ENCODE data around the gene PLXNB2.
A peak's percentile ranks its signal among the peaks of the same experiment; 100 is the strongest.

PLXNB2 gene

GRCh38 chr22:50238755-50239154 is 68.7 kb downstream of the PLXNB2 start:
- Histone ChIP-seq H3K4me1 (ENCODE audit: insufficient read depth, poor library complexity, severe bottlenecking) (peaks cover 8% of the 10 kb centered on the region), H3K4me3 (ENCODE audit: severe bottlenecking) (no peak overlapping the region), H3K9me3 (ENCODE audit: severe bottlenecking) (no peaks in the 10 kb centered on the region), H3K36me3 (ENCODE audit: low read depth) (peaks cover 30% of the 10 kb centered on the region), H3K27ac (ENCODE audit: poor library complexity, severe bottlenecking) (no peak overlapping the region), H3K27me3 (ENCODE audit: insufficient read depth, poor library complexity, severe bottlenecking) (no peaks in the 10 kb centered on the region)
- TF ChIP-seq, protein P1, sequence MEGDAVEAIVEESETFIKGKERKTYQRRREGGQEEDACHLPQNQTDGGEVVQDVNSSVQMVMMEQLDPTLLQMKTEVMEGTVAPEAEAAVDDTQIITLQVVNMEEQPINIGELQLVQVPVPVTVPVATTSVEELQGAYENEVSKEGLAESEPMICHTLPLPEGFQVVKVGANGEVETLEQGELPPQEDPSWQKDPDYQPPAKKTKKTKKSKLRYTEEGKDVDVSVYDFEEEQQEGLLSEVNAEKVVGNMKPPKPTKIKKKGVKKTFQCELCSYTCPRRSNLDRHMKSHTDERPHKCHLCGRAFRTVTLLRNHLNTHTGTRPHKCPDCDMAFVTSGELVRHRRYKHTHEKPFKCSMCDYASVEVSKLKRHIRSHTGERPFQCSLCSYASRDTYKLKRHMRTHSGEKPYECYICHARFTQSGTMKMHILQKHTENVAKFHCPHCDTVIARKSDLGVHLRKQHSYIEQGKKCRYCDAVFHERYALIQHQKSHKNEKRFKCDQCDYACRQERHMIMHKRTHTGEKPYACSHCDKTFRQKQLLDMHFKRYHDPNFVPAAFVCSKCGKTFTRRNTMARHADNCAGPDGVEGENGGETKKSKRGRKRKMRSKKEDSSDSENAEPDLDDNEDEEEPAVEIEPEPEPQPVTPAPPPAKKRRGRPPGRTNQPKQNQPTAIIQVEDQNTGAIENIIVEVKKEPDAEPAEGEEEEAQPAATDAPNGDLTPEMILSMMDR (IDR thresholded peaks at IDR 0.05; ENCODE audit: poor library complexity, severe bottlenecking) = no peak
- DNase-seq (ENCODE audit: low spot score) (no peak), ATAC-seq (ENCODE audit: low read depth) (no peak)

DNA sequence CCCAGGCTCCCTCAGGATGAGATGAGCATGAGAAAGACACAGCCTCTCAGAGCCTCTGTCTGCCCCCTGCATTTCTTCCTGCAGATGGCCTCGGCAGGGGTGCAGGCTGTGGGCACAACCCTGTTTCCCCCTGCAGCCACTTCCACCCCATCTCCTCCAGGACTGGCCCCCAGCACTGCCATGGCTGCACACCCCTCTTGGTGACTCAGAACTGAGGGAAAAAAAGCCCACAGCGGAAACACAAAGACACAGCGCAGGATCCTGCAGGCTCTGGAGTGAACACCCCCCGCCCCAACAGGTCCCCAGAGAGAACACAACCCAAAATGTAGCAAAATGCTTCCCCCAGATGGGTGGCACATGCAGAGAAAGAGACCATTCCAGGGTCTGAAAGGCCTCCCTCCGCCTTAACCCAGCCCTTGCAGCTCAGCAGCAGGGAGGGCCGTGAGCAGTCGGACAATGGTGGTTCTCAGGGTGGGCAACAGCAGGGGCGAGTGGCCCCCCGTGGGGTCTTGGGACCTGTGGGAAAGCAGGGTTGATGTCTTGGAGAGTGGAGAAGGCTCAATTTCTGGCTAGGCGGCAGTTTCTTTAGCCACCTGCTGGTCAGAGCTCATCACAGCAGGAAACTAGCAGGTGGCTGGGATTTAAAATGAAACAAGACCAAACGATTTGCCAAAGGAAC is 70.6 kb downstream of the PLXNB2 start:
- ATAC-seq (ENCODE audit: low read depth) = no peak
- no peak for DNase-seq (ENCODE audit: low spot score)
- peaks cover 30% of the 10 kb centered on the region for H3K36me3 ChIP-seq (ENCODE audit: low read depth)
- TF ChIP-seq, protein P1 (IDR thresholded peaks at IDR 0.05; ENCODE audit: poor library complexity, severe bottlenecking) = peak; percentile 44
- H3K27ac ChIP-seq (ENCODE audit: poor library complexity, severe bottlenecking) = no peak overlapping the region
- H3K4me1 ChIP-seq (ENCODE audit: insufficient read depth, poor library complexity, severe bottlenecking) = peaks cover 8% of the 10 kb centered on the region
- H3K4me3 ChIP-seq (ENCODE audit: severe bottlenecking) = no peak overlapping the region
- H3K27me3 ChIP-seq (ENCODE audit: insufficient read depth, poor library complexity, severe bottlenecking) = no peaks in the 10 kb centered on the region
- no peaks in the 10 kb centered on the region for H3K9me3 ChIP-seq (ENCODE audit: severe bottlenecking)

DNA sequence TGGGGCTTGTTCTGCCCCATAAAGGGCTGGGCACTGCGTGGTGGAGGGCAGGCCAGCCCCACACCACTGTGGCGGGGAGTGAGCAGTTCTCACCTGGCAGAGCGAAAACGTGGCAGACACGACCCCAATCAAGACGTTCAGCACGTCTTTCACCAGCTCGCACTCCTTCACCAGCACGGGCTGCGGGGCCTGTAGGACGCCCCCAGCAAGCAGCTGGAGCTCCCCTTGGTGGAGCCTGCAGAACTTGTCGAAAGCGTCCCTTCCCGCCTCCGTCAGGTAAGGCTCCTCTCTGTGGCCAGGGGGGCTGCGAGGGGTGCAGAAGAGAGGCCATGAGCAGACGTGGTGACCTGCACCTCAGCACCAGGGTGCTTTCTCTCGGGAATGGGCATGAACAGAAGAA is 74.2 kb downstream of the PLXNB2 start:
- TF ChIP-seq, protein P1 (IDR thresholded peaks at IDR 0.05; ENCODE audit: poor library complexity, severe bottlenecking) = no peak
- Histone ChIP-seq H3K4me1 (ENCODE audit: insufficient read depth, poor library complexity, severe bottlenecking) (no peaks in the 10 kb centered on the region), H3K27me3 (ENCODE audit: insufficient read depth, poor library complexity, severe bottlenecking) (no peaks in the 10 kb centered on the region), H3K27ac (ENCODE audit: poor library complexity, severe bottlenecking) (no peak overlapping the region), H3K36me3 (ENCODE audit: low read depth) (peaks cover 7% of the 10 kb centered on the region), H3K4me3 (ENCODE audit: severe bottlenecking) (no peak overlapping the region), H3K9me3 (ENCODE audit: severe bottlenecking) (no peaks in the 10 kb centered on the region)
- no peak for ATAC-seq (ENCODE audit: low read depth)
- no peak for DNase-seq (ENCODE audit: low spot score)

DNA sequence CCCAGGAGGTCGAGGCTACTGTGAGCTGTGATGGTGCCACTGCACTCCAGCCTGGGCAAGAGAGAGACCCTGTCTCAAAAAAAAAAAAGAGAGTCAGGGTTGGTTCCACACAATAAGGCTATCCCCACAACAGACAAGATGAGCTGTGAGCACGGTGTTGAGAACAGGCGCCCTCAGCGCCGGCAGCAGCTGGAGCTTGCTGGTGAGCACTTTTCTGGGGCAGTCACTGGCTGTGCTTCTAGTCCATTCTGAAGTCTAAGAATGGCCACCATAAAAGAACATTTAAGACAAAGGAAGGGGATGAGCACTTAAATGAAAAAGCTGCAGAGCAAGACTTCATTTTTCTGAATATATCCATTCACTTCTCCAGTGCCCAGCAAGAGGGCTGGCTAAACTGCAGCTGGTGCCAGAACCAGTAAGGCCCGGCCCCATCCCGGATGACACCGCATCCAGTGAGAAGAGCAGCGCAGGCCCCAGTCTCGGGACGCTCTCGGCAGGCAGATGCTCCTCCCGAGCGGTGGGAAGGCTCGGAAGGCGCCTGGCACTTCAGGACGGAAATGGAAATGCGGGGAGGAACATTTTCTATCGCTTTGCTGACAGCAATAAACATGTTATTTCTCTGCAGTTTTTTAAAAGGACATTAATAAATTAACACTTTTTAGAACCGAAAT is 74.8 kb downstream of the PLXNB2 start:
- Histone ChIP-seq H3K36me3 (ENCODE audit: low read depth) (peaks cover 1% of the 10 kb centered on the region), H3K4me3 (ENCODE audit: severe bottlenecking) (no peak overlapping the region), H3K27me3 (ENCODE audit: insufficient read depth, poor library complexity, severe bottlenecking) (no peaks in the 10 kb centered on the region), H3K4me1 (ENCODE audit: insufficient read depth, poor library complexity, severe bottlenecking) (no peaks in the 10 kb centered on the region), H3K9me3 (ENCODE audit: severe bottlenecking) (no peaks in the 10 kb centered on the region), H3K27ac (ENCODE audit: poor library complexity, severe bottlenecking) (no peak overlapping the region)
- TF ChIP-seq, protein P1 (IDR thresholded peaks at IDR 0.05; ENCODE audit: poor library complexity, severe bottlenecking) = no peak
- ATAC-seq (ENCODE audit: low read depth) (no peak), DNase-seq (ENCODE audit: low spot score) (no peak)

- TF ChIP-seq, protein P1 (IDR thresholded peaks at IDR 0.05; ENCODE audit: poor library complexity, severe bottlenecking) = no peak
- DNase-seq (ENCODE audit: low spot score) (no peak), ATAC-seq (ENCODE audit: low read depth) (no peak)
- Histone ChIP-seq H3K27me3 (ENCODE audit: insufficient read depth, poor library complexity, severe bottlenecking) (no peaks in the 10 kb centered on the region), H3K9me3 (ENCODE audit: severe bottlenecking) (no peaks in the 10 kb centered on the region), H3K4me3 (ENCODE audit: severe bottlenecking) (no peak overlapping the region), H3K4me1 (ENCODE audit: insufficient read depth, poor library complexity, severe bottlenecking) (no peaks in the 10 kb centered on the region), H3K36me3 (ENCODE audit: low read depth) (peaks cover 10% of the 10 kb centered on the region), H3K27ac (ENCODE audit: poor library complexity, severe bottlenecking) (no peak overlapping the region)
Measured at GRCh38 chr22:50229370-50229769, 78.1 kb downstream of the PLXNB2 start.
